D721Med (cell line): ENCODE results near the gene SPATA33.

Source experiments
- DNase-seq: peaks from one replicate; pipeline ENCODE4 v3.0.0; 2011; ENCODE audit warnings: low spot score; ENCODE audit not compliant: insufficient read length
- FAIRE-seq: peaks from 2 replicates; lab custom pipeline; 2011; peaks lifted over from hg19 to GRCh38; lab: Jason Lieb, UNC
- TF ChIP-seq, protein P1 (sequence below): IDR thresholded peaks from 2 replicates; pipeline ENCODE4 v1.5.1; 2012; ENCODE audit warnings: mild to moderate bottlenecking, control low read depth; ENCODE audit not compliant: insufficient read depth; ENCODE audit errors: missing control alignments

The SPATA33 gene

GRCh38 chr16:89615176-89615575 is 42.5 kb upstream of the SPATA33 start:
- DNase-seq (no peak), FAIRE-seq (no peak)
- TF ChIP-seq, protein P1, sequence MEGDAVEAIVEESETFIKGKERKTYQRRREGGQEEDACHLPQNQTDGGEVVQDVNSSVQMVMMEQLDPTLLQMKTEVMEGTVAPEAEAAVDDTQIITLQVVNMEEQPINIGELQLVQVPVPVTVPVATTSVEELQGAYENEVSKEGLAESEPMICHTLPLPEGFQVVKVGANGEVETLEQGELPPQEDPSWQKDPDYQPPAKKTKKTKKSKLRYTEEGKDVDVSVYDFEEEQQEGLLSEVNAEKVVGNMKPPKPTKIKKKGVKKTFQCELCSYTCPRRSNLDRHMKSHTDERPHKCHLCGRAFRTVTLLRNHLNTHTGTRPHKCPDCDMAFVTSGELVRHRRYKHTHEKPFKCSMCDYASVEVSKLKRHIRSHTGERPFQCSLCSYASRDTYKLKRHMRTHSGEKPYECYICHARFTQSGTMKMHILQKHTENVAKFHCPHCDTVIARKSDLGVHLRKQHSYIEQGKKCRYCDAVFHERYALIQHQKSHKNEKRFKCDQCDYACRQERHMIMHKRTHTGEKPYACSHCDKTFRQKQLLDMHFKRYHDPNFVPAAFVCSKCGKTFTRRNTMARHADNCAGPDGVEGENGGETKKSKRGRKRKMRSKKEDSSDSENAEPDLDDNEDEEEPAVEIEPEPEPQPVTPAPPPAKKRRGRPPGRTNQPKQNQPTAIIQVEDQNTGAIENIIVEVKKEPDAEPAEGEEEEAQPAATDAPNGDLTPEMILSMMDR: no peak

- DNase-seq (no peak), FAIRE-seq (no peak)
These were observed 42.0 kb upstream of the SPATA33 start for GRCh38 chr16:89615596-89616090.

GRCh38 chr16:89616623-89617022 is 41.0 kb upstream of the SPATA33 start:
- FAIRE-seq (no peak), DNase-seq (no peak)
- TF ChIP-seq, protein P1: no peak

More at GRCh38 chr16:89615596-89616090, 42.0 kb upstream of the SPATA33 start:
- TF ChIP-seq, protein P1: peak; percentile 21

DNA sequence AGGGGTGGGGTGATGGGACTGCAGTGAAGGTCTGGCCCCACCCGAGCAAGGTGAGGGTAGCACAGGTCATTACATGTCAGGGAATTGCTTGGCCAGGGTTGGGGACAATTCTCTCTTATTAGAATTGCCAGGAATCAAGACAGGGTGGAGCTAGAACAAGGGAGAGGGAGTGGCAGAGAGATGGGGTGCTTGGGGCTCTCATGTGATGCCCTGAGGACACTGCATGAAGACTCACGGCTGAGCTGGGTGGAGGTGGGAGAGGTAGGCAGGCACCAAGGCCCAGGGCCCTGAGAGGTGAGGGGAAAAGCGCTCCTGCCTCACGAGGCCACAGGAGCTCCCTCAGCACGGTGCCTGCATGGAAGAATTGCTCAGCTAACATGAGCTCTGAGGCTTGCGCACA is 40.6 kb upstream of the SPATA33 start:
- TF ChIP-seq, protein P1: no peak
- no peak for FAIRE-seq
- DNase-seq: no peak

DNA sequence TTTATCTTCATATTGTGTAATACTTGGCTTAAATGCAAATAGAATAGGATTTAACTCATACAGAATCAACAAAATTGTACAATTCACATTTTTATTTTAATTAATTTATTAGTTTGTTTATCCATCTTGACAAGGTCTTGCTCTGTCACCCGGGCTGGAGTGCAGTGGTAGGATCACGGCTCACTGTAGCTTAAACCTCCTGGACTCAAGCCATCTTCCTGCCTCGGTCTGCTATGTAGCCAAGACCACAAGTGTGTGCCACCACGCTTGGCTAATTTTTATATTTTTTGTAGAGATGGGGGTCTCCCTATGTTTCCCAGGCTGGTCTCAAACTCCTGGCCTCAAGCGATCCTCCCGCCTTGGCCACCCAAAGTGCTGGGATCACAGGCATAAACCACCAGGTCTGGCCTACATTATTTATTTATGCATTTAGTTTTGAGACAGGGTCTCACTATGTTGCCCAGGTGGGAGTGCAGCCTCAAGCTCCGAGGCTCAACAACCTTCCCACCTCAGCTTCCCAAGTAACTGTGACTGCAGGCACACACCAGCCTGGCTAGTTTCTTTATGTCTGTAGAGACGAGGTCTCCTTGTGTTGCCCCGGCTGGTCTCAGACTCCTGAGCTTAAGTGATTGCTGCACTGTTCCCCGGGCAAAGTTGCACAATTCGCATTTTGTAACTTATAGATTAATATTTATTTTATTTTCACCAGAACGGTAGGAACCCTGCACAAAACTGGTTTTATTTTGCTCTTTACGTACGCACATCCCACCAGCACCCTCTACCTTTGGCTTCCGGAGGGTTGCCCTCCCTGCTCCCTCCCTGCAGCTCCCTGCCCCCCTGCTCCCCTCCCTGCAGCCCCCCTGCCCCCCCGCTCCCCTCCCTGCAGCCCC is 39.3 kb upstream of the SPATA33 start:
- FAIRE-seq (no peak), DNase-seq (no peak)

GRCh38 chr16:89619840-89620239 is 37.8 kb upstream of the SPATA33 start:
- no peak for DNase-seq
- FAIRE-seq: no peak
- TF ChIP-seq, protein P1: no peak

More for the DNA sequence above, 39.3 kb upstream of the SPATA33 start:
- TF ChIP-seq, protein P1: no peak

- TF ChIP-seq, protein P1: no peak
- no peak for DNase-seq
- FAIRE-seq: no peak
These were observed 37.2 kb upstream of the SPATA33 start for GRCh38 chr16:89620406-89620841.
